MM.1S (cell line): Measurements from ENCODE around the gene GPRC5C.

Experiments
- DNase-seq: peaks from one replicate; pipeline ENCODE4 v3.0.0-alpha.2; 2015
- H2AFZ ChIP-seq: fragments of 300-600 bp; sonication (generic); 2 replicates; pipeline ENCODE4 v1.6.0; 2016; ENCODE audit warnings: antibody characterized with exemption, low read length
- H3F3A ChIP-seq: fragments of 300-600 bp; sonication (generic); 2 replicates; pipeline ENCODE4 v1.6.1; 2016; ENCODE audit warnings: mild to moderate bottlenecking, antibody characterized with exemption, low read length, moderate library complexity, mixed read lengths; ENCODE audit not compliant: insufficient read depth
- H3K27ac ChIP-seq: fragments of 300-600 bp; sonication (generic); 2 replicates; pipeline ENCODE4 v1.5.1; 2016; ENCODE audit warnings: mild to moderate bottlenecking, low read length
- H3K27me3 ChIP-seq: fragments of 300-600 bp; sonication (generic); replicated peaks from 2 replicates; pipeline ENCODE4 v1.6.0; 2016; ENCODE audit warnings: low read length; ENCODE audit not compliant: insufficient read depth
- H3K36me3 ChIP-seq: fragments of 300-600 bp; sonication (generic); replicated peaks from 2 replicates; pipeline ENCODE4 v1.6.1; 2016; ENCODE audit warnings: mild to moderate bottlenecking, low read length, mixed read lengths; ENCODE audit not compliant: insufficient read depth
- H3K4me1 ChIP-seq: fragments of 300-600 bp; sonication (generic); 2 replicates; pipeline ENCODE4 v1.6.1; 2016; ENCODE audit warnings: low read length, mixed read lengths
- H3K4me2 ChIP-seq: fragments of 300-600 bp; sonication (generic); 2 replicates; pipeline ENCODE4 v1.6.0; 2016; ENCODE audit warnings: low read depth, low read length
- H3K4me3 ChIP-seq: fragments of 300-600 bp; sonication (generic); 2 replicates; pipeline ENCODE4 v1.5.1; 2016; ENCODE audit warnings: low read length, mixed read lengths
- H3K79me2 ChIP-seq: fragments of 300-600 bp; sonication (generic); 2 replicates; pipeline ENCODE4 v1.6.1; 2016; ENCODE audit warnings: mixed run types, low read length, mixed read lengths
- H3K9ac ChIP-seq: fragments of 300-600 bp; sonication (generic); 2 replicates; pipeline ENCODE4 v1.6.1; 2016; ENCODE audit warnings: low read length, mixed read lengths
- H3K9me2 ChIP-seq: fragments of 300-600 bp; sonication (generic); replicated peaks from 2 replicates; pipeline ENCODE4 v1.6.1; 2016; ENCODE audit warnings: mild to moderate bottlenecking, low read length, mixed read lengths; ENCODE audit not compliant: insufficient read depth
- H3K9me3 ChIP-seq: fragments of 300-600 bp; sonication (generic); replicated peaks from 2 replicates; pipeline ENCODE4 v1.6.1; 2016; ENCODE audit warnings: mild to moderate bottlenecking, low read length, mixed read lengths; ENCODE audit not compliant: insufficient read depth
- H4K20me1 ChIP-seq: fragments of 300-600 bp; sonication (generic); 2 replicates; pipeline ENCODE4 v1.6.1; 2016; ENCODE audit warnings: mild to moderate bottlenecking, low read length, moderate library complexity, mixed read lengths; ENCODE audit not compliant: insufficient read depth
- EZH2 ChIP-seq: fragments of 300-600 bp; sonication (generic); optimal IDR thresholded peaks from 2 replicates; pipeline ENCODE3; 2017; ENCODE audit warnings: low read depth, mild to moderate bottlenecking, antibody characterized with exemption, low read length, mixed read lengths
- EZH2phosphoT487 ChIP-seq: fragments of 300-600 bp; sonication (generic); IDR thresholded peaks from 2 replicates; pipeline ENCODE4 v1.6.1; 2018; ENCODE audit warnings: antibody characterized with exemption, low read length
- TF ChIP-seq, protein P1 (sequence below): fragments of 300-600 bp; sonication (generic); IDR thresholded peaks from 2 replicates; pipeline ENCODE4 v1.5.1; 2016; ENCODE audit warnings: antibody characterized with exemption, low read length, mixed read lengths

Gene GPRC5C

DNA sequence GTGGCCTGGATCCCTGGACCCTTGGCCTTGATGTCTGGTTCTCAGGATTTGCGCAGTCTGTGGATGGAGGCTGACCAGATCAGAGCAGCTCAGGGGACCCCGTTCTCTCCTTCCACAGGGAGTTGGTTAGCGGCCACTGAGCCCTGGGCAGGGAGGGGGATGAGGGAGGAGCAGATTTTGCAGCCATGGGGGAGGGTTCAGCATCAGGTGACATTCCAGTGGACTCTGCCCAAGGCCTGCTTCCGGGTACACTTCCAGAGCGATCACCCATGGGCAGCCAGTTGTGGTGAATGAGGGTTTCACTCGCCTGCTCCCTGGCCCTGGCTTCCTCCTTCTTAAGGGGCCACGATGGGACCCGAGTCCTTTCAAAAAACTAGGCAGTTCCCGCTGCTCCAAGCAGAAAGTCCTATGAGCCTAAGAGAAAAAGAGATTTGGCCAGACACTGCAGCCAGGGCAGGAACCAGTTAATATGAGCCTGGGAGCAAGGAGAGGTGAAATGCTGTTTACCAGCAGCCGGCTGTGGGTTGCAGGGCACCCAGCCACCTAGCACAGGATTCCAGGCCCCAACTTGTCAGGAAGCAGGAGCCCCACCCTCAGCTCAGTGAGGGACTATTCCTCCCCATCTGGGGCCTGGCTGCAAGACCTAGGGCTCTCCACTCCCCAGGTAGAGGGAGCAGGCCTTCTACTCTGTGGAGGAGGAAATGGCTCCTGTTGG, 4.7 kb upstream of the GPRC5C start:
- no peaks in the 10 kb centered on the region for H3K36me3 ChIP-seq
- no peaks in the 10 kb centered on the region for H3K9me2 ChIP-seq
- no peak overlapping the region for H3K4me3 ChIP-seq
- H3K4me2 ChIP-seq: no peak overlapping the region
- peaks cover 92% of the 10 kb centered on the region for H3K27me3 ChIP-seq
- no peaks in the 10 kb centered on the region for H4K20me1 ChIP-seq
- H3K79me2 ChIP-seq: no peaks in the 10 kb centered on the region
- no peaks in the 10 kb centered on the region for H3K4me1 ChIP-seq
- H3F3A ChIP-seq: no peaks in the 10 kb centered on the region
- DNase-seq: no peak
- no peaks in the 10 kb centered on the region for H3K9me3 ChIP-seq
- H3K27ac ChIP-seq: no peak overlapping the region
- no peak for TF ChIP-seq EZH2
- TF ChIP-seq, protein P1, sequence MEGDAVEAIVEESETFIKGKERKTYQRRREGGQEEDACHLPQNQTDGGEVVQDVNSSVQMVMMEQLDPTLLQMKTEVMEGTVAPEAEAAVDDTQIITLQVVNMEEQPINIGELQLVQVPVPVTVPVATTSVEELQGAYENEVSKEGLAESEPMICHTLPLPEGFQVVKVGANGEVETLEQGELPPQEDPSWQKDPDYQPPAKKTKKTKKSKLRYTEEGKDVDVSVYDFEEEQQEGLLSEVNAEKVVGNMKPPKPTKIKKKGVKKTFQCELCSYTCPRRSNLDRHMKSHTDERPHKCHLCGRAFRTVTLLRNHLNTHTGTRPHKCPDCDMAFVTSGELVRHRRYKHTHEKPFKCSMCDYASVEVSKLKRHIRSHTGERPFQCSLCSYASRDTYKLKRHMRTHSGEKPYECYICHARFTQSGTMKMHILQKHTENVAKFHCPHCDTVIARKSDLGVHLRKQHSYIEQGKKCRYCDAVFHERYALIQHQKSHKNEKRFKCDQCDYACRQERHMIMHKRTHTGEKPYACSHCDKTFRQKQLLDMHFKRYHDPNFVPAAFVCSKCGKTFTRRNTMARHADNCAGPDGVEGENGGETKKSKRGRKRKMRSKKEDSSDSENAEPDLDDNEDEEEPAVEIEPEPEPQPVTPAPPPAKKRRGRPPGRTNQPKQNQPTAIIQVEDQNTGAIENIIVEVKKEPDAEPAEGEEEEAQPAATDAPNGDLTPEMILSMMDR: no peak
- TF ChIP-seq EZH2phosphoT487: no peak
- no peak overlapping the region for H3K9ac ChIP-seq
- no peak overlapping the region for H2AFZ ChIP-seq

DNA sequence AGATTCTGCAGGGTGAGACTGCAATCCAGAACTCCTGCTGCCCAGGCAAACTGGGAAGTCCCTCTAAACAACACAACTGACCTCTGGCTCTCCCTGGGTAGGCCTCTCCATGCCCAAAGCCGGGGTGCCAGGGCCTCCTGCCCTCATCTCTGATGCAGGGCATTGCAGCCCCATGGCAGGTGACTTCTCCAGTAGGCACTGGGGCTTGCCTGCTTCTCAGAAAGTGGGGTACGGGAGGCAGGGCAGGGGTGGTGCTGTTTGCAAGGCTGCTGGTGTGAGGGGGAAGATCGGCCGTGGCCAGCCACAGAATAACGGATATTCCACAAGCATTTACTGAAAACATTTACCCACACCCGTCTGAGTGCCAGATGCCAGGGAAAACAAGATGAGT, 4.1 kb upstream of the GPRC5C start:
- no peak overlapping the region for H3K27ac ChIP-seq
- TF ChIP-seq EZH2phosphoT487: no peak
- no peak for TF ChIP-seq EZH2
- TF ChIP-seq, protein P1: no peak

DNA sequence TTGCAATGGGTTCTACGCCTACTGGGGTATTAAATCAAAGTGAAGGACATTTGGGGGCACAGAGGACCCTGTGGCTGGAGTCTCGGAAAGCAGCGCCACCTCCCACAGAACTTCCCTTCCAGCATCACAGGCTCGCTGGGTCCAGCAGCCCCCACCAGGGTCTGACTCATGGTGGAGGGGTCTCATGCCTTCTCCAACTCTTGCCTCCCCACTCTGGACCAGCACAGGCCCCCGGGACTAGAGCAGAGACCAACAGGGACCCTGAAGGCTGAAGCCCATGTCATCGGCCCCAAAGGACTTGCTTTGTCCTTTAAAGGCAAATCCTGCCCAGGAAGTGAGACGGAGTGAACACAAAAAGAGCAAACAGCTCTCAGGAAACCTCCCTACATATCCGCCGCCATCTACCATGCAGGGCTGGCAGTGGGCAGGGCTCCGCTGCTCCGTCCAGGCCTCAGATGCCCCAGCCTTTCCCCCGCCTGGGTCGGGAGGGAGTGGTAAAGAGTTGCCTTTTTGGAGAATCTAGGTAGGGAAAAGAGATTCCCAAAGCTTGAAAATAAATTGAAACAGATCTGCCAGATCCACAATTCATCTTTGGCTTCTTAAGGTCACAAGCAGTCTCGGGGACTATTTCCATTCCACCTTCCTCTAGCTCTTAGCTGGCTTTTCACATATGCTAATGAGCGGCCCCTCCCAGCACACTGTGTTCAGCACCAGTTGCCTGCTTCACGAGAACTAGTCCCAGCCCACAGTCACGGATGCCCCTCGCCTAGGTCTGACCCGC, 2.1 kb upstream of the GPRC5C start:
- Histone ChIP-seq H4K20me1 (no peaks in the 10 kb centered on the region), H3K27me3 (peaks cover 88% of the 10 kb centered on the region), H3K79me2 (no peaks in the 10 kb centered on the region), H3K9me2 (no peaks in the 10 kb centered on the region), H3K9ac (no peak overlapping the region), H3K4me3 (no peak overlapping the region), H2AFZ (no peak overlapping the region), H3K4me2 (no peak overlapping the region), H3K27ac (no peak overlapping the region), H3K36me3 (no peaks in the 10 kb centered on the region), H3K9me3 (no peaks in the 10 kb centered on the region), H3K4me1 (no peaks in the 10 kb centered on the region), H3F3A (no peaks in the 10 kb centered on the region)
- TF ChIP-seq, protein P1: no peak
- TF ChIP-seq EZH2phosphoT487 (no peak), EZH2 (no peak)
- DNase-seq: no peak

More for the DNA sequence above, 4.1 kb upstream of the GPRC5C start:
- no peak overlapping the region for H3K4me3 ChIP-seq
- H3K9me3 ChIP-seq: no peaks in the 10 kb centered on the region
- H3K36me3 ChIP-seq: no peaks in the 10 kb centered on the region
- no peaks in the 10 kb centered on the region for H4K20me1 ChIP-seq
- DNase-seq: no peak
- H3K9ac ChIP-seq: no peak overlapping the region
- no peaks in the 10 kb centered on the region for H3F3A ChIP-seq
- H3K9me2 ChIP-seq: no peaks in the 10 kb centered on the region
- H3K79me2 ChIP-seq: no peaks in the 10 kb centered on the region
- H3K27me3 ChIP-seq: peaks cover 89% of the 10 kb centered on the region
- H3K4me1 ChIP-seq: no peaks in the 10 kb centered on the region
- no peak overlapping the region for H2AFZ ChIP-seq
- no peak overlapping the region for H3K4me2 ChIP-seq
